ENCODE results near the gene CFAP251. TPM values are rescaled to one million over a fixed set of nuclear protein-coding genes. Genes with fewer than 3 reads are reported as not detected.

CFAP251 gene
- total RNA-seq, 1 experiment from 2014 or later: 0.81 TPM

DNA sequence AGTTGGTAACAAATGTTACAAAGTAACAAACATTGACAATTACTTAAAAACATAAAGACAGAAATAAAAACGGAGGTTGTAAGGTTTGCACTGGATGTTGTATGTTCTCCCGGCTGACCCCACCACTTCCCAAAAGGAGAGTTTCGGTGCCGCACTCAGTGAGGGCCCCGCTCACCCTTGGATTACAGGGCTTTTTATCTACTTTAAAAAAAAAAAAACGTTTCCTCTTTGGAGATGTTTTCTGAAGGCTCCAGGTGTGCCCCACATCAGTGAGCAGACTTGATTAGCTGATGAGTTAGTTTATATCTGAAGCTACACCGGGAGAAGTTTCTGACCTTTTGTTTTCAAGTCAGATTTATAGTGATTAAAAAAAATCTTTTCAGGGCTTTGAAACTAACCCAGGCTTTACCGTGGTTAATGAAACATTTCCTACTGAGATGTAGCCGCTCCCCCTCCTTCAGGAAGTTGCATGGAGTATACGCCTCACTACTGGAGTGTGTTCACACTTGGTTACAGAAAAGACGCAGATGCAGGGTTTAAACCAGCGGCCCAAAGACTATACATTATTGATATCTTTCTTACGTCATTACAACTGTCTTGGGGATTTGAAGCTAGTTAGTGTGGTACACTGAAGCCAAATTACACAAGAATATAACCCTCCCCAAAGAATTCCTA, 65.3 kb downstream of the CFAP251 start:
- DNase-seq: no peak
- WGBS (ENCODE audit: extremely low coverage, insufficient read length, low lambda C conversion rate): no CpG with 5 or more reads among the region's 13 CpGs
- Histone ChIP-seq H3K9me3 (ENCODE audit: control insufficient read depth, low read depth, low read length) (no peaks in the 10 kb centered on the region), H3K79me2 (ENCODE audit: insufficient read depth, low read length) (no peaks in the 10 kb centered on the region), H4K8ac (replicated peaks; ENCODE audit: insufficient read length, low read depth, low read length) (no peak overlapping the region), H4K91ac (ENCODE audit: insufficient read length, low read depth, low read length) (no peak overlapping the region), H3K14ac (ENCODE audit: insufficient read depth, low read length) (no peak overlapping the region), H3K27me3 (ENCODE audit: insufficient read depth, low read length) (no peaks in the 10 kb centered on the region), H3K9ac (ENCODE audit: extremely low read depth, insufficient read length, low read length) (no peak overlapping the region), H3K23ac (ENCODE audit: insufficient read length, low read depth, low read length) (no peak overlapping the region), H3K79me1 (ENCODE audit: insufficient read depth, low read depth, low read length, poor library complexity, severe bottlenecking) (no peaks in the 10 kb centered on the region), H2AK5ac (ENCODE audit: insufficient read length, low read length) (no peak overlapping the region), H2BK120ac (ENCODE audit: low read depth, low read length, poor library complexity, severe bottlenecking) (no peak overlapping the region), H3K27ac (ENCODE audit: insufficient read length, low read depth, low read length) (no peak overlapping the region), H2BK5ac (ENCODE audit: insufficient read length, low read length) (no peak overlapping the region), H3K4me2 (ENCODE audit: insufficient read depth, insufficient read length, low read length) (no peak overlapping the region), H2BK15ac (ENCODE audit: low read depth, low read length) (no peak overlapping the region), H3T11ph (ENCODE audit: low read length) (no peak overlapping the region), H2BK12ac (ENCODE audit: insufficient read length, low read depth, low read length) (no peak overlapping the region), H3K4me1 (ENCODE audit: insufficient read depth, low read length) (no peaks in the 10 kb centered on the region; the same call in 1 of the 2 replicates), H3K18ac (ENCODE audit: insufficient read length, low read depth, low read length) (no peak overlapping the region), H2BK20ac (ENCODE audit: low read depth, low read length, poor library complexity, severe bottlenecking) (no peak overlapping the region), H3K56ac (ENCODE audit: insufficient read length, low read depth, low read length) (no peak overlapping the region), H2AFZ (ENCODE audit: low read length) (no peak overlapping the region), H3K23me2 (ENCODE audit: insufficient read length, low read depth, low read length, poor library complexity, severe bottlenecking) (no peaks in the 10 kb centered on the region), H4K5ac (ENCODE audit: insufficient read length, low read depth, low read length) (no peak overlapping the region), H3K4ac (ENCODE audit: low read depth, low read length) (no peak overlapping the region), H4K20me1 (ENCODE audit: control insufficient read depth, insufficient read depth, insufficient read length) (no peaks in the 10 kb centered on the region)
- Mint-ChIP-seq H3K9me3 (no peaks in the 10 kb centered on the region), H3K27me3 (ENCODE audit: low read depth) (no peaks in the 10 kb centered on the region), H3K36me3 (ENCODE audit: insufficient read depth in 1 of 3, low read depth in 3 of 3) (no peaks in the 10 kb centered on the region), H3K4me1 (peaks cover 5 to 7% of the 10 kb centered on the region in 2 experiments), H3K27ac (no peak overlapping the region; a peak in 1 of 7 replicates), H3K4me3 (no peak overlapping the region)
- TF ChIP-seq, protein P1, sequence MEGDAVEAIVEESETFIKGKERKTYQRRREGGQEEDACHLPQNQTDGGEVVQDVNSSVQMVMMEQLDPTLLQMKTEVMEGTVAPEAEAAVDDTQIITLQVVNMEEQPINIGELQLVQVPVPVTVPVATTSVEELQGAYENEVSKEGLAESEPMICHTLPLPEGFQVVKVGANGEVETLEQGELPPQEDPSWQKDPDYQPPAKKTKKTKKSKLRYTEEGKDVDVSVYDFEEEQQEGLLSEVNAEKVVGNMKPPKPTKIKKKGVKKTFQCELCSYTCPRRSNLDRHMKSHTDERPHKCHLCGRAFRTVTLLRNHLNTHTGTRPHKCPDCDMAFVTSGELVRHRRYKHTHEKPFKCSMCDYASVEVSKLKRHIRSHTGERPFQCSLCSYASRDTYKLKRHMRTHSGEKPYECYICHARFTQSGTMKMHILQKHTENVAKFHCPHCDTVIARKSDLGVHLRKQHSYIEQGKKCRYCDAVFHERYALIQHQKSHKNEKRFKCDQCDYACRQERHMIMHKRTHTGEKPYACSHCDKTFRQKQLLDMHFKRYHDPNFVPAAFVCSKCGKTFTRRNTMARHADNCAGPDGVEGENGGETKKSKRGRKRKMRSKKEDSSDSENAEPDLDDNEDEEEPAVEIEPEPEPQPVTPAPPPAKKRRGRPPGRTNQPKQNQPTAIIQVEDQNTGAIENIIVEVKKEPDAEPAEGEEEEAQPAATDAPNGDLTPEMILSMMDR (conservative IDR thresholded peaks at IDR 0.05): no peak

All from H9 (cell line).